C4-2B (cell line): Measurements from ENCODE around the gene ACOT7.

Source experiments
- CTCF ChIP-seq: fragments of 450-650 bp; conservative IDR thresholded peaks from 2 replicates; pipeline ENCODE4 v1.5.1; 2017; ENCODE audit warnings: mild to moderate bottlenecking
- ZFX ChIP-seq: fragments of 450-650 bp; IDR thresholded peaks from 2 replicates; pipeline ENCODE4 v1.6.1; 2017

- TF ChIP-seq CTCF (no peak), ZFX (no peak)
Observed at GRCh38 chr1:6263716-6264115, 129.9 kb downstream of the ACOT7 start.
